Erythroblast (primary cell): ENCODE measurements around the gene EDN2.

Experiments
- GATA1 ChIP-seq: IDR thresholded peaks from 2 replicates; pipeline ENCODE4 v1.6.1; 2011; ENCODE audit warnings: low read depth, mild to moderate bottlenecking, control low read depth, low read length, moderate library complexity
- POLR2A ChIP-seq: IDR thresholded peaks from 2 replicates; pipeline ENCODE4 v1.6.1; 2011; ENCODE audit warnings: mild to moderate bottlenecking, low read length

GRCh38 chr1:41456847-41457540 is 27.5 kb downstream of the EDN2 start:
- no peak for TF ChIP-seq POLR2A
- TF ChIP-seq GATA1 = no peak
